Activated T-cell treated with anti-CD3 and anti-CD28 coated beads, Interleukin-2, amount 50 U/mL, for 72 hours (primary cell): ENCODE results near the gene SHISA9. TPM values are rescaled to one million over a fixed set of nuclear protein-coding genes. Genes with fewer than 3 reads are reported as not detected.

Experiments used
- ATAC-seq, 2 donors: fragments of 150-1000 bp; cut with Tn5 transposase; replicated peaks in 1 of 2; 2 replicates each; pipeline ENCODE4 v1.10.0; 2021; ENCODE audit warnings: moderate library complexity in 2 of 2, mild to moderate bottlenecking in 1 of 2
- DNase-seq, 2 donors: peaks; one replicate each; pipeline ENCODE4 v3.0.0; 2021 to 2022; ENCODE audit warnings: mixed read lengths in 1 of 2
- H3K27ac Mint-ChIP-seq: one replicate; pipeline ENCODE4 v1.8.0; 2022; ENCODE audit warnings: mild to moderate bottlenecking, moderate library complexity, mixed read lengths
- H3K27me3 Mint-ChIP-seq: one replicate; pipeline ENCODE4 v1.8.0; 2022; ENCODE audit warnings: low read depth, mixed read lengths
- H3K36me3 Mint-ChIP-seq, 2 donors: one replicate each; pipeline ENCODE4 v1.8.0; 2022; ENCODE audit warnings: mixed read lengths in 2 of 2, mild to moderate bottlenecking in 1 of 2; ENCODE audit not compliant: insufficient read depth in 2 of 2
- H3K4me1 Mint-ChIP-seq: one replicate; pipeline ENCODE4 v1.8.0; 2022; ENCODE audit warnings: low read depth, mixed read lengths
- H3K4me3 Mint-ChIP-seq, 2 donors: one replicate each; pipeline ENCODE4 v1.8.0; 2022; ENCODE audit warnings: mild to moderate bottlenecking in 2 of 2, mixed read lengths in 2 of 2, moderate library complexity in 2 of 2
- H3K9me3 Mint-ChIP-seq, 2 donors: one replicate each; pipeline ENCODE4 v1.8.0; 2022; ENCODE audit warnings: mixed read lengths in 2 of 2
- total RNA-seq, 2 donors: library from RNA; stranded (reverse); gene quantifications; one replicate each; pipeline ENCODE4 v1.2.3, GENCODE V29; 2022

SHISA9 gene
- total RNA-seq, 2 donors from 2014 or later: 0.14 TPM; not detected in 1

DNA sequence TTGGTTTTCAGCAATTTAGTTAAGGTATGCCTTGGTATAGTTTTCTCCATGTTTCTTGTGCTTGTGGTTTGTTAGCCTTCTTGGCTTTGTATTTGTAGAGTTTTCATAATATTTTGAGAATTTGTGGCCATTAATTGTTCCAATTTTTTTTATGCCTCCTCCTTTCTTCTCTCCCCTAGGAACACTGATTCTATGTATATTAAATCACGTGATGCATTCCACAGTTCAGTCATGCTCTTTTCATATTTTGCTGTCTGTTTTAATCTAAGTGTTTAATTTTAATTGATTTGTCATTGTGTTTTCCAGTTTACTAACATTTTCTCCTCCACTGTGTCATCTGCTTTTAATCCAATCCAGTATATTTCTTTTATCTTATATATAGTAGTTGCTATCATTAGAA is 263.6 kb downstream of the SHISA9 start:
- Mint-ChIP-seq H3K4me3 (no peak overlapping the region), H3K27me3 (peaks cover 7% of the 10 kb centered on the region), H3K36me3 (no peaks in the 10 kb centered on the region), H3K27ac (no peak overlapping the region), H3K4me1 (no peaks in the 10 kb centered on the region), H3K9me3 (peaks cover 8 to 11% of the 10 kb centered on the region in 2 donors)
- ATAC-seq: no peak
- DNase-seq: no peak

DNA sequence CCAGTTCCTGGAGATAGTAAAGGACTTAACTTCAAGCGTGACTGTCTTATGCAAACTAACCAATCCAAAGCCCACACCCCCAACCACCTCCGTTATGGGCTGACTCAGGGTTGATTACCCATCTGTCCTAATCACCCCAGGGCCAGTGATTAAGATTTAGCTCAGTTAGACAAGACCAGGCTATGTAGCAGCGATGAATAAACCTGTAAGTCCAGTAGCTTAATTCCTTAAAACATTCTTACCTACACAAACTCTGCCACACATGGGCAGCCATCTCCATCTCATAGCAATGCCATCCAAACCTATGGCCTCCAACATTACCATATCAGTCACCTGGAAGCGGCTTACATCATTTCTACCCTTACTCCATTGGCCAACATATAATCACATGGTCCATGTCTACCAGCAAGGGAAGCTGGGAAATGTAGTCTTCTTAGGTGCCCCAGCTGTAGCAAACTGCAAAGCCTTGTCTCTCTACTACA is 266.7 kb downstream of the SHISA9 start:
- no peaks in the 10 kb centered on the region for H3K36me3 Mint-ChIP-seq
- H3K4me3 Mint-ChIP-seq: no peak overlapping the region
- no peaks in the 10 kb centered on the region for H3K4me1 Mint-ChIP-seq
- H3K9me3 Mint-ChIP-seq: peaks cover 8 to 11% of the 10 kb centered on the region in 2 donors
- ATAC-seq (no peak), DNase-seq (no peak)
- no peak overlapping the region for H3K27ac Mint-ChIP-seq
- H3K27me3 Mint-ChIP-seq: peaks cover 7% of the 10 kb centered on the region

DNA sequence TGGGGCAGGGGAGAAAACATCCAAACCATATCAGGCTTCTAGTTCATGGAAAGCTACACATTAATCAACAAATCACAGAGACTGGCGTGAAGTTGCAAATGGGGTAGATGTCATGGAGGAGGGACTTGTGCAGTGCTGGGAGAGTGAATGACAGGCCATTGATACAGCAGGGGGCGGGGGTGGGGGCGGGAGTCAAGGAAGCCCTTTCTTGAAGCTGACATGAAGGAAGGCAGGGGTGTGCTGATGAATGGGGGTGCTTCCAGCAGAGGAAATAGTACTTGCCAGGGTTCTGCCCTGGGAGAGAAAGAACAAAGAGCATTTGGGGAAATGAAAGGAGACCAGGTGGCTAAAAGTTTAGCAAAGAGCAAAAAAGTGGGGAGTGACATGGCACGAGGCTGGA is 269.9 kb downstream of the SHISA9 start:
- H3K4me3 Mint-ChIP-seq: no peak overlapping the region
- no peaks in the 10 kb centered on the region for H3K4me1 Mint-ChIP-seq
- H3K27me3 Mint-ChIP-seq: peaks cover 7% of the 10 kb centered on the region
- peaks cover 6 to 9% of the 10 kb centered on the region in 2 donors for H3K9me3 Mint-ChIP-seq
- ATAC-seq: no peak
- DNase-seq: no peak
- H3K36me3 Mint-ChIP-seq: no peaks in the 10 kb centered on the region
- no peak overlapping the region for H3K27ac Mint-ChIP-seq

DNA sequence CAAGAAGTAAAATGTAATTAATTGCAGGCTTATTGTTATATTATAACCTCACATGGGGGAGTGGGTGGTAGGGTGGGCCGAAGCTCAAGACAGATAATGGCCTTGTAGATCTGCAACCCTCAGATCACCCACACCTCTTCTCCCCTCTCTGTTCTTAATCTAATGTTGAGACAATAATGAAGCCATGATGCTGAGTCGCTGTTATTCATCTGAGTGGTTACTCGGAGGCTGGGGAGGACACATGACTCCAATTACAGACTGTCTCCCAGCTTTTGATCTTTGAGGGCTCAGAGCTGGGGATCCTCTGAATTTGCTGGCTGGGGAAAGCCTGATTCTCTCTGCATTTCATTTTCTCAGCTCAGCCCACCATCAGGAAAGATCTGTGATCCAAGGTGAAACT is 275.3 kb downstream of the SHISA9 start:
- H3K27ac Mint-ChIP-seq: no peak overlapping the region
- ATAC-seq: no peak

DNA sequence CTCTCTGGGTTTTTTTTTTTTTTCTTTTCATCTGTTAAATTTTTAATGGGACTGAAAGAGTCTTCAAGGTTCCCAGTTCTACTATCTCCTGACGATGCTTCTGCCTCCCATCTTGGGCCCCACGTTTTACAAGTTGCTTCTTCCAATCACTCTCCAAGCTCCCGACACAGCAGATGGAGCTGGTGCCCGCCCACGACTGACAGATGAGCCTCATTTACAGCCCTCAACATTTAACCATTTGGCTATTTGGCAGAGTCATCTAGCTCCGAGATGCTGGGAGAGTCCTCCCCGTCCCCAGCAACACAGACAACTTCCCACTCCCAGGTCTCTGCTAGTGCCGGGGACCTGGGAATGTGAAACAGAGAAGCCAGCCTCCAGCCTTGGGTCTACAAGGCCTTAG is 276.9 kb downstream of the SHISA9 start:
- peaks cover 17% of the 10 kb centered on the region for H3K27me3 Mint-ChIP-seq
- ATAC-seq (no peak), DNase-seq (no peak)
- H3K4me3 Mint-ChIP-seq: no peak overlapping the region
- H3K27ac Mint-ChIP-seq: no peak overlapping the region
- H3K9me3 Mint-ChIP-seq: peaks cover 4% of the 10 kb centered on the region in 2 donors
- no peaks in the 10 kb centered on the region for H3K4me1 Mint-ChIP-seq
- no peaks in the 10 kb centered on the region for H3K36me3 Mint-ChIP-seq

More for the DNA sequence above, 275.3 kb downstream of the SHISA9 start:
- Mint-ChIP-seq H3K27me3 (peaks cover 17% of the 10 kb centered on the region), H3K9me3 (peaks cover 4% of the 10 kb centered on the region in 2 donors), H3K36me3 (no peaks in the 10 kb centered on the region), H3K4me1 (no peaks in the 10 kb centered on the region), H3K4me3 (no peak overlapping the region)
- DNase-seq: no peak

DNA sequence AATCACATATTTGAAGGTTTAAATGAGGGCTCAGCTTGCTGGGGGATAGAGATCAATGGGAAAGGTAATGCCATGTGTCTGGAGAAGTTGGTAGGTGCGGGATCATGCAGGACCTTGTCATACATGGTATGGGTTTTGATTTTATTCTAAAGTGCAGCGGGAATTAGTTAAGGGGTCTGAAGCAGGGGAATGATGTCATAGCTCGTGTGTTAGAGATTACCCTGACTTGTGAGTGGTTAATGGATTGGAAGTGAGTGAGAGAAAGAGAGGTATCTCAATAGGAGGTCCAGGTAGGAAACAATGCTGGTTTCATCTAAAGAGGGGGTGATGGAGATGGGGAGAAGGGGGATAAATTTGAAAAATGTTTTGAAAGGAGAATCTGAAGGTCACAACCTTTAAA is 280.0 kb downstream of the SHISA9 start:
- Mint-ChIP-seq H3K27ac (no peak overlapping the region), H3K4me3 (no peak overlapping the region), H3K36me3 (no peaks in the 10 kb centered on the region), H3K27me3 (peaks cover 17% of the 10 kb centered on the region), H3K9me3 (peaks cover 4 to 5% of the 10 kb centered on the region in 2 donors), H3K4me1 (no peaks in the 10 kb centered on the region)
- no peak for DNase-seq
- no peak for ATAC-seq

DNA sequence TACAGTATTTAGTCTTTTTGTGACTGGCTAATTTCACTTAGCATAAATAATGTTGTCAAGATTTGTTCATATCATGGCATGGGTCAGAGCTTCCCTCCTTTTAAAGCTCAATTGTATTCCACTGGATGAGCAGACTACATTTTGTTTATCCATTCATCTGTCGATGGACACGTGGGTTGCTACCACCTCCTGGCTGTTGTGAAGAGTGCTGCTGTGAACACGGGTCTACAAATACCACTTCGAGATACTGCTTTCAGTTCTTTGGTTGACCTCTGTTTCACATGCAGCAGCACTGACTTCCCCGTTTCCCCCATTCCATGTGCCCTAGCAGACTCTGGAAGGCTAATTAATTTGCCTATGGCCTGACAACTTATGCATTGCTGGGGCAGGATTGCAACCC is 285.4 kb downstream of the SHISA9 start:
- Mint-ChIP-seq H3K4me1 (no peaks in the 10 kb centered on the region), H3K36me3 (no peaks in the 10 kb centered on the region), H3K4me3 (no peak overlapping the region), H3K27me3 (no peaks in the 10 kb centered on the region), H3K9me3 (peaks cover 3 to 6% of the 10 kb centered on the region in 2 donors), H3K27ac (no peak overlapping the region)
- DNase-seq: no peak
- ATAC-seq: no peak

DNA sequence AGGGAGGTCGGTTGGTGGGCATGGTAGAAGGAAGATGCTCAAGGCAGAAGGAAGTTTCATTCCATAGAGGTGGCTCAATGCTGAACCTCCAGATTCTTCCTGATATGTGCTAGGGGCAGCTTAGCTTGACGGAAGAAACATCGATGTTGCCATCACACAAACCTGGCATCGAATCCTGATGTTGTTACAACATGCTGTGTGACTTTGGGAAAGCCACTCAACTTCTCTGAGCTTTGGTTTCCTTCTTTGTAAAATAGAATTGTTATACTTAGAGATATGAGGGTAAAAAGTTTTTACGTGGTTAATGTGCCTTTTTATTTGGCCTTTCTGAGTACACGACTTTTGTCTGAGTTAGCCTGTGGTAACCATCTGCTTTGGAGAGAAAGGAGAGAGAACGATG is 287.9 kb downstream of the SHISA9 start:
- no peak overlapping the region for H3K27ac Mint-ChIP-seq
- H3K36me3 Mint-ChIP-seq: no peaks in the 10 kb centered on the region
- DNase-seq: no peak
- no peak for ATAC-seq
- H3K4me3 Mint-ChIP-seq: no peak overlapping the region
- no peaks in the 10 kb centered on the region for H3K27me3 Mint-ChIP-seq
- peaks cover 6 to 7% of the 10 kb centered on the region in 2 donors for H3K9me3 Mint-ChIP-seq
- no peaks in the 10 kb centered on the region for H3K4me1 Mint-ChIP-seq

DNA sequence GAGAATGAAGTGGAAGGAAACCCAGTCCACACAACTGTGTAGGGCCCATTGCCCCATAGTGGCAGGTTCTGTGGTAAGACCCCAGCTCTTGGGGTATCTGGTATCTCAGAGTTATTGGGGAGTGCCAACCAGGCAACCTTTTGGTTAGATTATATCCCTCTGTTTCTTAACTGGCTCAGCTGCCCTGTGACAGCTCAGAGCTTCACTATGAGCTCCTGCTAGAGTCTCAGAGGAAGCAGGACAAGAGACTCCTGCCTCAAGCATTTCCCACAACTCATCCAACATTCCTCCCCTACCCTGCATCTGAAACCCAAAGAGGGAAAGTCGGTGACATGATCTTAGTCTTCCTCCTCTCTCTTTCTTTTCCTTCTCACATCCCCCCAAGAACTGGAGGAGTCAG is 292.3 kb downstream of the SHISA9 start:
- peaks cover 4 to 10% of the 10 kb centered on the region in 2 donors for H3K9me3 Mint-ChIP-seq
- no peak overlapping the region for H3K27ac Mint-ChIP-seq
- ATAC-seq (no peak), DNase-seq (no peak)
- no peaks in the 10 kb centered on the region for H3K36me3 Mint-ChIP-seq
- H3K4me1 Mint-ChIP-seq: no peaks in the 10 kb centered on the region
- H3K27me3 Mint-ChIP-seq: no peaks in the 10 kb centered on the region
- no peak overlapping the region for H3K4me3 Mint-ChIP-seq

DNA sequence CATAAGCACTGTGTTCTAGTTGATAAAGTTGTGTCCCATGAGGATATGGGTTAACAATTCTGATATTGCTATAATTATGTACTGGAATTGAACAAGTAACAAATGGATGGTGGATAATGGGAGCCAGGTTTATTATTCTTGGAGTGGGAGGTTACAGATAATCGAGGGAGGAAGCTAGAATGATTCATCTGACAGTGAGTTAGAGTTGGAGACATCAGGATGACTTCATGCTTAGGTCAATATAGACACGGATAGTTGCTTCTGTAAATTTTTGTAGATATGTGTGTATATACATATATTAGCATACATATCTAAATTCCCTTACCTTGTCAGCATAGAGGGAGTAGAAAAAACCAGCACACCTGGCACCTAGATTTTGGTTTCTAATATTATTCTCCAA is 293.4 kb downstream of the SHISA9 start:
- Mint-ChIP-seq H3K27me3 (no peaks in the 10 kb centered on the region), H3K27ac (no peak overlapping the region), H3K9me3 (peaks cover 4 to 7% of the 10 kb centered on the region in 2 donors), H3K4me3 (no peak overlapping the region), H3K36me3 (no peaks in the 10 kb centered on the region), H3K4me1 (no peaks in the 10 kb centered on the region)
- DNase-seq: no peak
- ATAC-seq: no peak

DNA sequence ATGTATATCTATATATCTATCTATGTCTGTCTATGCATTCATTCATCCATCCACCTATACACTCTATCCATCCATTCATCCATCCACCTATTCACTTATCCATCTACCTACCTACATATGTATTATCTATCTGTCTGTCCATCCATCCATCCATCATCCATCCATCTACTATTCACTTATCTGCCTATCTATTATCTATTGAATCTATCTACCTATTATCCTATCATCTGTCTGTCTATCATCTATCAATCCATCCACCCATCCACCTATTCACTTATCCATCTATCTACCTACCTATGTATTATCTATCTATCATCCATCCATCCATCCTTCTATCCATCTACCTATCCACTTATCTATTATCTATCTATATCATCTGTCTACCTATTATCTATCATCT is 302.3 kb downstream of the SHISA9 start:
- H3K4me3 Mint-ChIP-seq: no peak overlapping the region
- no peaks in the 10 kb centered on the region for H3K27me3 Mint-ChIP-seq
- no peaks in the 10 kb centered on the region for H3K4me1 Mint-ChIP-seq
- ATAC-seq (no peak), DNase-seq (no peak)
- no peaks in the 10 kb centered on the region for H3K36me3 Mint-ChIP-seq
- no peaks in the 10 kb centered on the region for H3K9me3 Mint-ChIP-seq
- no peak overlapping the region for H3K27ac Mint-ChIP-seq

DNA sequence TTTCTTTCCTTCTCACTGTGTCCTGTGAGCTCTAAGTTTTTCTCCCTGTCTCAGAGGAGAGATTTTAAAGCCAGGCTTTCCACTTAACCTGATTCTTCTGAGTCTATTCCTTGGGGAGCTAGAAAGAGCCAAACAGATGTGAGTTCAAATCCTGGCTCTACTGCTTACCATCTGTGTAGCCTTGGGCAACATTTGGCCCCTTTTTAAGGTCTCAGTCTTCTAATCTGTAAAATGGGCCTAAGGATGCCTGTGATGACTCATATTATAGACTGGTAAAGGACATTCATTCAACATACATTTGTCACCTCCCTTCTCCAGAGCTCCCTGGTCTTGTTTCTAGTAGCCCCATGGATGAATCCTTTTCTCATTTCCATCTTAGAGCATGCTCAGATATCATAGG is 304.0 kb downstream of the SHISA9 start:
- no peaks in the 10 kb centered on the region for H3K36me3 Mint-ChIP-seq
- no peaks in the 10 kb centered on the region for H3K27me3 Mint-ChIP-seq

DNA sequence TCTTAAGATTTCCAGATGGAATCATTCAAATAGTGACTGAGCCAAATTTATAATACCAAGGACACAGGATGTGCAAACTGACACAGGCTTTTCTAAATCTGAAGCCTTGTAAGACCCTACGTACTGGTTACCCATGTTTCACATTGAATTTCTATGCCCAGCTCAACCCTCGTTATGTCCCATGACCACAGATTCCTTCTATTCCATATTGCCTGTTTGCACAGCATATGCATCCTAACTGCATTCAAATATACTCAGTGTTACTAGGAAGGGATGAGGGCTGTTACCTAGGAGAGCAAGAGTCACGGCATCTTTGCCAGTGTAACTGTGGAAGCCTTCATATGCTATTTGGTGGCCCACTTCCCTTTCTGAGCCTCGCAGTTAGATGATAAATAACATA is 305.2 kb downstream of the SHISA9 start:
- Mint-ChIP-seq H3K36me3 (no peaks in the 10 kb centered on the region), H3K4me1 (no peaks in the 10 kb centered on the region), H3K27ac (no peak overlapping the region), H3K9me3 (no peaks in the 10 kb centered on the region), H3K27me3 (no peaks in the 10 kb centered on the region), H3K4me3 (no peak overlapping the region)
- no peak for DNase-seq
- ATAC-seq: no peak

More for the DNA sequence above, 304.0 kb downstream of the SHISA9 start:
- no peaks in the 10 kb centered on the region for H3K4me1 Mint-ChIP-seq
- DNase-seq (no peak), ATAC-seq (no peak)
- H3K4me3 Mint-ChIP-seq: no peak overlapping the region
- no peaks in the 10 kb centered on the region for H3K9me3 Mint-ChIP-seq
- no peak overlapping the region for H3K27ac Mint-ChIP-seq

DNA sequence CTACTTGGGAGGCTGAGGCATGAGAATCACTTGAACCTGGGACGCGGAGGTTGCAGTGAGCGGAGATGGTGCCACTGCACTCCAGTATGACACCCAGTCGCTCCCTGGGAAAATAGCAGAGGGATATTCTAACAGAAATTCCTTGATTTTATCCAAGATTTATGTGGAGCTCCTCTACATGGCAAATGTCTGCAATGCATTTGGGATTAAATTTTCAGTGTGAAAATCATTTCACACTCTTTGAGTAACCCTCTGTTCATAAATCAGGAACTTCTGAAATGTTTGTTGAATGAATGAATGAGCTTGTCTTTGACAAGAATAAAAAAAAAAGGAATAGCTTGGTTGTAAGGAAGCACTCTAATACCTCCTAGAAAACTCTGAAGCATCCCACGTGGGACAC is 305.8 kb downstream of the SHISA9 start:
- Mint-ChIP-seq H3K36me3 (no peaks in the 10 kb centered on the region), H3K27ac (no peak overlapping the region), H3K4me1 (no peaks in the 10 kb centered on the region), H3K9me3 (no peaks in the 10 kb centered on the region), H3K4me3 (no peak overlapping the region), H3K27me3 (no peaks in the 10 kb centered on the region)
- ATAC-seq (no peak), DNase-seq (no peak)
